H1 (cell line): ENCODE measurements around the gene NUDT3. TPM values are rescaled to one million over a fixed set of nuclear protein-coding genes. Genes with fewer than 3 reads are reported as not detected.

Source experiments
- CTCF ChIA-PET: fragments of 300-600 bp; sonication (Branson Sonifier 250); formaldehyde crosslinking; loops from one replicate; lab custom pipeline; 2021; ENCODE audit not compliant: partially characterized antibody; lab: Charles Lee
- POLR2A ChIA-PET: fragments of 300-600 bp; sonication (Branson Sonifier 250); formaldehyde crosslinking; loops from one replicate; lab custom pipeline; 2021; ENCODE audit warnings: inconsistent platforms; ENCODE audit not compliant: partially characterized antibody; lab: Charles Lee
- DNase-seq, 2 experiments: peaks; one replicate each; pipeline versions ENCODE4 v3.0.0 to v3.0.0-alpha.2; 2010 to 2022; ENCODE audit warnings: low spot score in 2 of 2, low read depth in 1 of 2, mixed read lengths in 1 of 2
- FAIRE-seq: peaks from 2 replicates; lab custom pipeline; 2011; peaks lifted over from hg19 to GRCh38; lab: Jason Lieb, UNC
- H2AFZ ChIP-seq: 2 replicates; pipeline ENCODE4 v1.8.1; 2012; ENCODE audit warnings: low read length, inconsistent platforms
- H2AK5ac ChIP-seq: 2 replicates; pipeline ENCODE4 v1.6.1; 2013; ENCODE audit warnings: low read depth, low read length
- H2BK120ac ChIP-seq: replicated peaks from 2 replicates; pipeline ENCODE3; 2013; ENCODE audit warnings: low read depth, low read length, inconsistent platforms
- H2BK12ac ChIP-seq: 2 replicates; pipeline ENCODE4 v1.6.1; 2013; ENCODE audit warnings: low read depth, low read length
- H2BK15ac ChIP-seq: 2 replicates; pipeline ENCODE4 v1.6.1; 2013; ENCODE audit warnings: low read length
- H2BK20ac ChIP-seq: 2 replicates; pipeline ENCODE4 v1.6.1; 2013; ENCODE audit warnings: low read length
- H2BK5ac ChIP-seq: 2 replicates; pipeline ENCODE4 v1.6.1; 2013; ENCODE audit warnings: low read depth, low read length
- H3K14ac ChIP-seq: 2 replicates; pipeline ENCODE4 v1.6.1; 2013; ENCODE audit warnings: inconsistent platforms; ENCODE audit not compliant: insufficient read length
- H3K18ac ChIP-seq: 2 replicates; pipeline ENCODE4 v1.6.1; 2013; ENCODE audit warnings: low read length; ENCODE audit errors: extremely low read depth
- H3K23ac ChIP-seq: 2 replicates; pipeline ENCODE4 v1.6.1; 2013; ENCODE audit warnings: inconsistent platforms; ENCODE audit not compliant: insufficient read length
- H3K23me2 ChIP-seq: 2 replicates; pipeline ENCODE4 v1.6.1; 2013; ENCODE audit warnings: low read depth, low read length
- H3K27ac ChIP-seq: 2 replicates; pipeline ENCODE4 v1.6.1; 2011; ENCODE audit warnings: low read depth, low read length, inconsistent platforms
- H3K27me3 ChIP-seq, 4 experiments: replicated peaks in 1 of 4; 1 replicate in 1 of 4; 2 replicates in 3 of 4; pipeline versions ENCODE4 v1.6.1 to v1.8.1; 2011 to 2013; ENCODE audit warnings: low read length in 3 of 4, mild to moderate bottlenecking in 3 of 4, inconsistent platforms in 2 of 4, mixed read lengths in 2 of 4, moderate library complexity in 1 of 4; ENCODE audit not compliant: control insufficient read depth in 3 of 4, insufficient read depth in 3 of 4; ENCODE audit errors: extremely low read depth in 1 of 4
- H3K36me3 ChIP-seq, 4 experiments: 2 replicates each; pipeline versions ENCODE4 v1.6.1 to v1.8.1; 2011 to 2013; ENCODE audit warnings: mild to moderate bottlenecking in 4 of 4, low read length in 3 of 4, moderate library complexity in 2 of 4, control low read depth in 1 of 4, inconsistent platforms in 1 of 4; ENCODE audit not compliant: insufficient read depth in 4 of 4, control insufficient read depth in 2 of 4
- H3K4ac ChIP-seq: replicated peaks from 2 replicates; pipeline ENCODE3; 2013; ENCODE audit warnings: low read length, low read depth, mixed read lengths, inconsistent platforms; ENCODE audit not compliant: insufficient read length
- H3K4me1 ChIP-seq, 4 experiments: replicated peaks in 1 of 4; 1 replicate in 1 of 4; 2 replicates in 3 of 4; pipeline versions ENCODE4 v1.6.1 to v1.8.1; 2011 to 2013; ENCODE audit warnings: low read length in 3 of 4, inconsistent platforms in 2 of 4, mixed read lengths in 1 of 4; ENCODE audit not compliant: insufficient read depth in 4 of 4, control insufficient read depth in 3 of 4
- H3K4me2 ChIP-seq, 2 experiments: 2 replicates each; pipeline versions ENCODE4 v1.6.1 to v1.8.1; 2011 to 2013; ENCODE audit warnings: low read depth in 2 of 2, low read length in 2 of 2, control low read depth in 1 of 2, inconsistent platforms in 1 of 2, mild to moderate bottlenecking in 1 of 2; ENCODE audit not compliant: insufficient read depth in 1 of 2
- H3K4me3 ChIP-seq, 4 experiments: fragments of 200-600, 300-600 bp in 1 of 4; sonication (generic), shearing (Covaris generic), sonication (Bioruptor Twin) in 1 of 4; 2 replicates each; pipeline versions ENCODE4 v1.5.1 to v1.8.1; 2011 to 2016; ENCODE audit warnings: low read length in 4 of 4, low read depth in 3 of 4, control low read depth in 2 of 4, inconsistent platforms in 2 of 4, mild to moderate bottlenecking in 2 of 4, mixed read lengths in 1 of 4, moderate library complexity in 1 of 4; ENCODE audit not compliant: insufficient read depth in 2 of 4; ENCODE audit errors: extremely low read depth in 1 of 4
- H3K56ac ChIP-seq: replicated peaks from 2 replicates; pipeline ENCODE3; 2013; ENCODE audit warnings: low read depth, mild to moderate bottlenecking, mixed read lengths, low read length, inconsistent platforms; ENCODE audit not compliant: insufficient read length
- H3K79me1 ChIP-seq: 2 replicates; pipeline ENCODE4 v1.6.1; 2013; ENCODE audit warnings: low read depth, low read length, control low read depth
- H3K79me2 ChIP-seq, 2 experiments: 2 replicates each; pipeline versions ENCODE4 v1.6.1 to v1.8.1; 2012 to 2013; ENCODE audit warnings: low read length in 2 of 2, mild to moderate bottlenecking in 2 of 2, inconsistent platforms in 1 of 2; ENCODE audit not compliant: insufficient read depth in 2 of 2, control insufficient read depth in 1 of 2
- H3K9ac ChIP-seq, 4 experiments: replicated peaks in 1 of 4; 1 replicate in 1 of 4; 2 replicates in 3 of 4; pipeline versions ENCODE4 v1.6.1 to v1.8.1; 2011 to 2013; ENCODE audit warnings: low read depth in 3 of 4, low read length in 3 of 4, control low read depth in 2 of 4, mild to moderate bottlenecking in 2 of 4, moderate library complexity in 2 of 4, inconsistent platforms in 1 of 4; ENCODE audit errors: extremely low read depth in 1 of 4
- H3K9me3 ChIP-seq, 2 experiments: 2 replicates each; pipeline versions ENCODE4 v1.6.1 to v1.8.1; 2012 to 2013; ENCODE audit warnings: mild to moderate bottlenecking in 2 of 2, moderate library complexity in 2 of 2, control low read depth in 1 of 2, inconsistent platforms in 1 of 2, low read depth in 1 of 2, low read length in 1 of 2, mixed read lengths in 1 of 2; ENCODE audit not compliant: insufficient read depth in 2 of 2
- H4K20me1 ChIP-seq, 2 experiments: replicated peaks in 1 of 2; 2 replicates each; pipeline versions ENCODE3 to v1.8.1; 2011 to 2013; ENCODE audit warnings: inconsistent platforms in 2 of 2, low read length in 2 of 2, mild to moderate bottlenecking in 1 of 2; ENCODE audit not compliant: insufficient read depth in 2 of 2, control insufficient read depth in 1 of 2
- H4K5ac ChIP-seq: 2 replicates; pipeline ENCODE4 v1.6.1; 2013; ENCODE audit warnings: low read length, low read depth, mixed read lengths, inconsistent platforms; ENCODE audit not compliant: insufficient read length
- H4K8ac ChIP-seq: 2 replicates; pipeline ENCODE4 v1.8.0; 2013; ENCODE audit warnings: mild to moderate bottlenecking, moderate library complexity, low read length, inconsistent platforms; ENCODE audit not compliant: insufficient read depth; ENCODE audit errors: extremely low read depth
- H4K91ac ChIP-seq: replicated peaks from 2 replicates; pipeline ENCODE3; 2013; ENCODE audit warnings: low read length, mixed read lengths, inconsistent platforms; ENCODE audit not compliant: insufficient read length
- BRCA1 ChIP-seq: IDR thresholded peaks from 2 replicates; pipeline ENCODE4 v1.6.1; 2012; ENCODE audit warnings: low read depth, low read length, improper control_type of control experiment
- WGBS, 2 experiments: shearing (Covaris generic) in 1 of 2; methylation state at CpG; one replicate each; pipeline versions ENCODE4 v1.1.6 to v1.1.7; 2013 to 2015; ENCODE audit warnings: low lambda C conversion rate in 2 of 2, mixed read lengths in 2 of 2, inconsistent platforms in 1 of 2, low coverage in 1 of 2, missing lambda C conversion rate in 1 of 2; ENCODE audit not compliant: insufficient replicate concordance in 2 of 2, insufficient coverage in 1 of 2, insufficient read length in 1 of 2; ENCODE audit errors: extremely low coverage in 1 of 2, missing lambda C conversion rate in 1 of 2; 5-methylcytosine and 5-hydroxymethylcytosine counted together
- polyA plus RNA-seq, 7 experiments: library from polyadenylated mRNA; depleted of rRNA in 3 of 7; stranded (reverse) in 5 of 7; unstranded in 2 of 7; fragments of >200 nt in 5 of 7; fragments of 200-250 nt in 2 of 7; gene quantifications; 1 replicate in 5 of 7; 2 replicates in 1 of 7; 4 replicates in 1 of 7; pipeline versions ENCODE4 v1.2.1 to v1.2.3, GENCODE V29; 2011 to 2013; ENCODE audit warnings: missing spikeins in 2 of 7, mixed read lengths in 2 of 7
- total RNA-seq: library from RNA; stranded (reverse); fragmentation: NEBNext Ultra II Directional; extraction: Animal tissue kit (Norgen Biotek cat#: 25700); gene quantifications from 2 replicates; pipeline ENCODE4 v1.2.1, GENCODE V29; 2021

Gene NUDT3
- total and polyA plus RNA-seq, 2 of the 8 experiments (the other 6 are each of a cell fraction or from before 2014, with no cell fraction given), result 14.1 to 36.9 TPM

DNA sequence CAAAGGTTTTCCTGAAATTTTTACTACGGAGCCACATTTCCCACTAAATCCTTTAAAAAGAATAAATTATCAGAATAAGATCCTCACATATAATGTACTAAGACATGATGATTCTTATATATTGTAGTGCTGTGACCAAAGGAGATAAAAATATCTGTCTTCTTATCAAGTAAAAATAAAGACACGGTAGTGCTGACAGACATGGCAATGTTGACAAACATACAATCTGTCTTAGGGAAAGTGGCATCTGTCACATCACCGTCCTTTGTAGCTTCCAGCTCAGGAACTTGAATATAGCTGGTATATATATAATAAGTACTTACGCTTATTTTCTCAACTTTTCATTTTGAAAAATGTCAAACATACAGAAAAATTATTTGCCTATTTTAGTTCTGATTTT, 66.8 kb downstream of the NUDT3 start:
- no peak overlapping the region for H3K23ac ChIP-seq
- POLR2A ChIA-PET, result interaction anchor here (0.9 kb wide), 1 partner anchor 34 kb away, joined by 3 read pairs; no protein-coding TSS in a partner anchor
- H3K4ac ChIP-seq, result no peak overlapping the region
- no peak for FAIRE-seq
- CTCF ChIA-PET, result interaction anchor here (1.1 to 1.8 kb wide), 3 partner anchors 12 to 76 kb away, joined by 3 to 7 read pairs (median 4); no protein-coding TSS in a partner anchor
- no peak overlapping the region for H3K14ac ChIP-seq
- H3K9ac ChIP-seq, result no peak overlapping the region
- H3K79me1 ChIP-seq, result peaks cover 2% of the 10 kb centered on the region; the same call in 1 of the 2 replicates
- no peaks in the 10 kb centered on the region for H3K23me2 ChIP-seq
- H2AK5ac ChIP-seq, result no peak overlapping the region
- no peak overlapping the region for H4K91ac ChIP-seq
- no peak overlapping the region for H4K5ac ChIP-seq
- DNase-seq, result no peak
- H3K4me3 ChIP-seq, result no peak overlapping the region
- H3K9me3 ChIP-seq, result no peaks in the 10 kb centered on the region
- no peaks in the 10 kb centered on the region for H3K36me3 ChIP-seq
- no peaks in the 10 kb centered on the region for H3K4me1 ChIP-seq
- no peak overlapping the region for H2BK120ac ChIP-seq
- no peak overlapping the region for H2BK20ac ChIP-seq
- no peak overlapping the region for H4K8ac ChIP-seq
- H2BK15ac ChIP-seq, result no peak overlapping the region
- H3K56ac ChIP-seq, result no peak overlapping the region
- 95% methylated on average over 4 of the region's 4 CpGs; no CpG with 5 or more reads in 1 of the 2 experiments for WGBS, 2 experiments
- H3K18ac ChIP-seq, result no peak overlapping the region
- H4K20me1 ChIP-seq, result no peaks in the 10 kb centered on the region
- no peak overlapping the region for H3K4me2 ChIP-seq
- no peak overlapping the region for H2BK12ac ChIP-seq
- no peaks in the 10 kb centered on the region for H3K27me3 ChIP-seq
- H3K79me2 ChIP-seq, result no peaks in the 10 kb centered on the region; a peak in 1 of 4 replicates
- no peak overlapping the region for H3K27ac ChIP-seq
- H2AFZ ChIP-seq, result no peak overlapping the region
- H2BK5ac ChIP-seq, result no peak overlapping the region
- TF ChIP-seq BRCA1, result no peak
